Activated CD4-positive, alpha-beta T cell treated with anti-CD3 and anti-CD28 coated beads for 36 hours (primary cell): ENCODE data around the gene ZNF778. TPM values are rescaled to one million over a fixed set of nuclear protein-coding genes. Genes with fewer than 3 reads are reported as not detected.

Experiments used
- ATAC-seq: fragments of 200-7000 bp; cut with Tn5 transposase; one replicate; pipeline ENCODE4 v1.10.0; 2021; ENCODE audit warnings: mild to moderate bottlenecking, moderate library complexity
- CTCF ChIA-PET: fragments of 350-600 bp; sonication (Branson Sonifier 250); formaldehyde crosslinking; loops from one replicate; lab custom pipeline; 2021; ENCODE audit warnings: antibody characterized with exemption; lab: Charles Lee
- POLR2A ChIA-PET: fragments of 350-600 bp; sonication (Branson Sonifier 250); formaldehyde crosslinking; loops from one replicate; lab custom pipeline; 2021; ENCODE audit warnings: antibody characterized with exemption, inconsistent platforms; lab: Charles Lee
- DNase-seq: peaks from one replicate; pipeline ENCODE4 v3.0.0-alpha.2; 2020
- H3K27ac Mint-ChIP-seq: one replicate; pipeline ENCODE4 v1.8.0; 2021; ENCODE audit warnings: mixed read lengths
- H3K27me3 Mint-ChIP-seq: one replicate; pipeline ENCODE4 v1.8.0; 2021; ENCODE audit warnings: mixed read lengths
- H3K36me3 Mint-ChIP-seq: one replicate; pipeline ENCODE4 v1.8.0; 2021; ENCODE audit warnings: low read depth, mixed read lengths
- H3K4me1 Mint-ChIP-seq: one replicate; pipeline ENCODE4 v1.8.0; 2021; ENCODE audit warnings: mixed read lengths
- H3K4me3 Mint-ChIP-seq: one replicate; pipeline ENCODE4 v1.8.0; 2021; ENCODE audit warnings: mild to moderate bottlenecking, moderate library complexity, mixed read lengths
- H3K9me3 Mint-ChIP-seq: one replicate; pipeline ENCODE4 v1.8.0; 2021; ENCODE audit warnings: low read depth, mixed read lengths
- intact Hi-C, 2 experiments: fragments of 100-400 bp; cut with DNase I in 1 of 2; cut with micrococcal nuclease in 1 of 2; formaldehyde crosslinking; loops; one replicate each; pipeline versions ENCODE4 v1.14.2 to v1.15.1; 2022 to 2024; cut with DNase I, micrococcal nuclease
- total RNA-seq, 2 experiments: library from RNA; stranded (reverse); gene quantifications; one replicate each; pipeline ENCODE4 v1.2.3, GENCODE V29; 2021

ZNF778 gene
- total RNA-seq, 2 experiments from 2014 or later = 4.7 to 5.0 TPM

DNA sequence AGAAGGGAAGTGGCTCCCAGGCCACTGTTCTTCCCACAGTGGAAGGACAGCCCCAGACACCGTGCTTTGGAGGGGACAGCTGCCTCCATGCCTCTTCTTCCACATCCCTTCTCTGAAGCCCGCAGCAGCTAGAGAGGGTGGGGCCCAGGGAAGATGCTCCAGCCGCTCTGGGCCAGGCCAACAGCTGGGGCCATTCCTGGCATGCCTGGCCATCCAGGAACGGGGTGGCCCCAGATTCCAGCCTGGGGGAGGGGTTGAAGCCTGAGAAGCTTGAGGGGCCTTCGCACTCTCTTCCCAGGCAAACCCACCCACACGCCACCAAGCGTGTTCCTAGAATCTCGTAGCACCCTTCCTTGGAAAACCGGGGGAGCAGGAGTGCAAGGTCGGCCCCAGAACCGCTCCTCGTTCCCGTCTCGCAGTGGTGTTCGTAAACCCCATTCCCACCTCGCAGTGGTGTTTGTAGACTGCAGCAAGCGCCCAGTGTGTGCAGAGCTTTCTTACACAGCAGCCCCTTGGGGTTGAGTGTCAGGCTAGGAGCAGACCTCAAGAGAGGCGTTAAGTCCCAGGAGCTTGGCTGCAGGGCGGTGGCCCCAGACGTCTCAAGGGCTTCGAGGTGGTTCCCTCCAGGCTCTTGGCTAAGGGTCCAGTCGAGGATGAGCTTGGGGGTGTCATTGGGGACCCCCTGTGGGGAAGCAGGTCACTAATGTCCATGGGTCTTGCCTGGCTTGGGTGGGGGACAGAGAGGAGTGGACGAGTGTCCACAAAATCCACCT, 43.3 kb upstream of the ZNF778 start:
- ChIA-PET CTCF (interaction anchor here (0.8 kb wide), 1 partner anchor 33 kb away, joined by 3 read pairs; no protein-coding TSS in a partner anchor), POLR2A (interaction anchor here (0.7 kb wide), 1 partner anchor 76 kb away, joined by 3 read pairs; no protein-coding TSS in a partner anchor)

DNA sequence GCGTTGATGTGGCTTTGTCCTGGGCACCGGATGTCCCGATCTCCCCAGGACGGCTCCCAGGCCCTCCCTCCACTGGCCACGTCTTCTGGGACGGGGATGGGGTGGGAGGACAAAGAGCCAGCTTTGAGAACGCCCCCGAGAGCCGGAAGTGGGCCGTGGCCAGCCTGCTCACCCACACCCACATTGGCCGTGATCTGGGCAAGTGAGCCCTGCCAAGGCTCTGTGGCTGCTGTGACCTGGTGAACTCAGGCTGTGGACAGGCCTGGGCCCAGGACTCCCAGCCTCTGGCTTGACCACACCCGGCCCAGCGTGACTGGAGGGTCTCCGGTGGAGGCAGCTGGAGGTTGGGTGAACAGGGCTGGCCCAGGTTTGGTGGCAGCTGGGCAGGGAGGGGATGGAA, 42.6 kb upstream of the ZNF778 start:
- DNase-seq (no peak), ATAC-seq (no peak)
- H3K4me1 Mint-ChIP-seq = peaks cover 7% of the 10 kb centered on the region
- no peaks in the 10 kb centered on the region for H3K36me3 Mint-ChIP-seq
- intact Hi-C loops = no loop called here
- H3K9me3 Mint-ChIP-seq = no peaks in the 10 kb centered on the region
- H3K27ac Mint-ChIP-seq = no peak overlapping the region
- POLR2A ChIA-PET = no interaction called here
- CTCF ChIA-PET = interaction anchor here (0.7 kb wide), 1 partner anchor 365 kb away, joined by 3 read pairs; no protein-coding TSS in a partner anchor
- H3K27me3 Mint-ChIP-seq = peaks cover 3% of the 10 kb centered on the region
- no peak overlapping the region for H3K4me3 Mint-ChIP-seq

More for the DNA sequence above, 43.3 kb upstream of the ZNF778 start:
- peaks cover 3% of the 10 kb centered on the region for H3K27me3 Mint-ChIP-seq
- H3K4me3 Mint-ChIP-seq = no peak overlapping the region
- DNase-seq (no peak), ATAC-seq (no peak)
- H3K4me1 Mint-ChIP-seq = peaks cover 7% of the 10 kb centered on the region
- H3K36me3 Mint-ChIP-seq = no peaks in the 10 kb centered on the region
- no peak overlapping the region for H3K27ac Mint-ChIP-seq
- intact Hi-C loops = no loop called here
- no peaks in the 10 kb centered on the region for H3K9me3 Mint-ChIP-seq

- POLR2A ChIA-PET = no interaction called here
- Mint-ChIP-seq H3K36me3 (no peaks in the 10 kb centered on the region), H3K4me3 (no peak overlapping the region), H3K4me1 (peaks cover 5% of the 10 kb centered on the region), H3K9me3 (no peaks in the 10 kb centered on the region), H3K27me3 (peaks cover 3% of the 10 kb centered on the region), H3K27ac (no peak overlapping the region)
- intact Hi-C loops = no loop called here
- ATAC-seq = no peak
- CTCF ChIA-PET = interaction anchor here (0.7 kb wide), 1 partner anchor 366 kb away, joined by 3 read pairs; no protein-coding TSS in a partner anchor
- no peak for DNase-seq
These were observed 42.0 kb upstream of the ZNF778 start for GRCh38 chr16:89175280-89176146.

GRCh38 chr16:89176147-89176690, 41.3 kb upstream of the ZNF778 start:
- ATAC-seq = no peak
- no peak for DNase-seq
- Mint-ChIP-seq H3K36me3 (no peaks in the 10 kb centered on the region), H3K9me3 (no peaks in the 10 kb centered on the region), H3K27me3 (no peaks in the 10 kb centered on the region), H3K4me3 (no peak overlapping the region), H3K4me1 (peaks cover 2% of the 10 kb centered on the region), H3K27ac (no peak overlapping the region)
- ChIA-PET POLR2A (no interaction called here), CTCF (no interaction called here)
- intact Hi-C loops = no loop called here

- Mint-ChIP-seq H3K27me3 (no peaks in the 10 kb centered on the region), H3K27ac (no peak overlapping the region), H3K9me3 (no peaks in the 10 kb centered on the region), H3K36me3 (no peaks in the 10 kb centered on the region), H3K4me3 (no peak overlapping the region), H3K4me1 (peaks cover 5% of the 10 kb centered on the region)
- intact Hi-C loops = no loop called here
- ATAC-seq (no peak), DNase-seq (no peak)
- POLR2A ChIA-PET = no interaction called here
- CTCF ChIA-PET = no interaction called here
These were observed 40.8 kb upstream of the ZNF778 start for GRCh38 chr16:89176717-89177116.

DNA sequence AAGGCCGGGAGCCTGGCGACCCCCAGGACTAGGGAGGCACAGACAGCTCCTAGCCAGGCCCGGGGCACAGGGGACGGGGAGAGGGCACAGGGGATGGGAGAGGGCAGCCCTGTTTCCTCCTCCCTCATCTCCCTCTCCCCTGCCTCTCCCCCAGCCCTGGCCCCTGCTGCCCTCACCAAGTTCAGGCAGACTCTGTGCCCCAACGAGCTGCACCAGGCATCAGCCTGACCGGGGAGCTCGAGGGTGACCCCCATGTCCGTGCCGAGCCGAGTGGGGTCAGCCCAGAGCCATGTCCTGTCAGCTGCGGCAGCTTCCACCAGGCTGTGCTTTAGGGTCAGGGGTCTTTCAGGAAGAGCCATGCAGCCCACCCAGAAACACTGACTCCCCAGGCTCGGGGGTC, 40.0 kb upstream of the ZNF778 start:
- Mint-ChIP-seq H3K4me1 (peaks cover 6% of the 10 kb centered on the region), H3K36me3 (no peaks in the 10 kb centered on the region), H3K27me3 (no peaks in the 10 kb centered on the region), H3K4me3 (no peak overlapping the region), H3K9me3 (no peaks in the 10 kb centered on the region), H3K27ac (no peak overlapping the region)
- ChIA-PET POLR2A (interaction anchor here (0.7 kb wide), 1 partner anchor 148 kb away, joined by 7 read pairs; no protein-coding TSS in a partner anchor), CTCF (no interaction called here)
- DNase-seq = no peak
- intact Hi-C loops = no loop called here
- no peak for ATAC-seq

- ATAC-seq (no peak), DNase-seq (no peak)
- Mint-ChIP-seq H3K4me1 (peaks cover 6% of the 10 kb centered on the region), H3K9me3 (no peaks in the 10 kb centered on the region), H3K27me3 (no peaks in the 10 kb centered on the region), H3K4me3 (no peak overlapping the region), H3K27ac (no peak overlapping the region), H3K36me3 (no peaks in the 10 kb centered on the region)
- intact Hi-C loops = no loop called here
- CTCF ChIA-PET = interaction anchor here (0.5 kb wide), 1 partner anchor 25 kb away, joined by 3 read pairs; no protein-coding TSS in a partner anchor
- POLR2A ChIA-PET = no interaction called here
These were observed 38.9 kb upstream of the ZNF778 start for GRCh38 chr16:89178453-89179147.

GRCh38 chr16:89179148-89179484, 38.4 kb upstream of the ZNF778 start:
- no peaks in the 10 kb centered on the region for H3K27me3 Mint-ChIP-seq
- intact Hi-C loops = no loop called here
- ChIA-PET POLR2A (no interaction called here), CTCF (interaction anchor here (0.5 kb wide), 1 partner anchor 24 kb away, joined by 3 read pairs; no protein-coding TSS in a partner anchor)
- DNase-seq (no peak), ATAC-seq (no peak)
- H3K4me1 Mint-ChIP-seq = peaks cover 6% of the 10 kb centered on the region
- no peaks in the 10 kb centered on the region for H3K36me3 Mint-ChIP-seq
- H3K27ac Mint-ChIP-seq = no peak overlapping the region
- no peak overlapping the region for H3K4me3 Mint-ChIP-seq
- no peaks in the 10 kb centered on the region for H3K9me3 Mint-ChIP-seq

- H3K27me3 Mint-ChIP-seq = no peaks in the 10 kb centered on the region
- intact Hi-C loops = no loop called here
These were observed 37.7 kb upstream of the ZNF778 start for GRCh38 chr16:89179656-89180315.

DNA sequence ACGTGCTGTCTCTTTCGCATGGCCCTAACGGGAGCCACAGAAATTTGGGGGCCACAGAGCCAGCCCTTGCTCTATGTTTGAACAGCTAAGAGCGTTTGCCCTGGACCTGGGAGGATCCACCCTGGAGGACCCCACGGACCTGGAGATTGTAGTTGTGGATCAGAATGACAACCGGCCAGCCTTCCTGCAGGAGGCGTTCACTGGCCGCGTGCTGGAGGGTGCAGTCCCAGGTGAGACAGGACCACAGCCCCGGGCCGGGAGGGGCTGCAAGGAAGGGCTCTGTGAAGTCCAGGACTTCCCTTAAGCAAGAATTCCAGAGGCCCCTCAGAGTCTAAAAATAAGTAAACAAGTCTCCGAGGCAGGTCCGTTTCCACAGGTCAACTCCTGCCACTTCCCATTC, 34.0 kb upstream of the ZNF778 start:
- peaks cover 6% of the 10 kb centered on the region for H3K4me1 Mint-ChIP-seq
- no peaks in the 10 kb centered on the region for H3K27me3 Mint-ChIP-seq
- ATAC-seq (no peak), DNase-seq (no peak)
- H3K27ac Mint-ChIP-seq = no peak overlapping the region
- CTCF ChIA-PET = no interaction called here
- H3K36me3 Mint-ChIP-seq = no peaks in the 10 kb centered on the region
- intact Hi-C loops = no loop called here
- H3K9me3 Mint-ChIP-seq = no peaks in the 10 kb centered on the region
- no peak overlapping the region for H3K4me3 Mint-ChIP-seq
- POLR2A ChIA-PET = no interaction called here

More at GRCh38 chr16:89179656-89180315, 37.7 kb upstream of the ZNF778 start:
- DNase-seq (no peak), ATAC-seq (no peak)
- Mint-ChIP-seq H3K36me3 (no peaks in the 10 kb centered on the region), H3K9me3 (no peaks in the 10 kb centered on the region), H3K27ac (no peak overlapping the region), H3K4me3 (no peak overlapping the region), H3K4me1 (peaks cover 6% of the 10 kb centered on the region)
- CTCF ChIA-PET = no interaction called here
- POLR2A ChIA-PET = interaction anchor here (0.6 kb wide), 1 partner anchor 590 kb away, joined by 3 read pairs; no protein-coding TSS in a partner anchor
